GM13977 (cell line): Measurements from ENCODE around the gene MOB3B.

Experiments used
- DNase-seq: peaks from one replicate; pipeline ENCODE4 v3.0.0; 2012; ENCODE audit warnings: low spot score
- CTCF ChIP-seq: IDR thresholded peaks from 2 replicates; pipeline ENCODE4 v1.5.1; 2012; ENCODE audit warnings: mild to moderate bottlenecking, control low read depth; ENCODE audit not compliant: insufficient read depth; ENCODE audit errors: extremely low read depth, missing control alignments
- in situ Hi-C: fragments of 300-500 bp; cut with MboI; formaldehyde crosslinking; loops from one replicate; pipeline ENCODE4 v1.12.0; 2022; ENCODE audit warnings: low sequenced_read_pairs, low pct_unique_long_range_greater_than_20kb, mixed read lengths, inconsistent platforms; ENCODE audit not compliant: unreplicated experiment

The MOB3B gene

GRCh38 chr9:27310582-27310981, 219.0 kb downstream of the MOB3B start:
- in situ Hi-C loops: no loop called here
- no peak for DNase-seq
- no peak for TF ChIP-seq CTCF

GRCh38 chr9:27308691-27309390, 220.8 kb downstream of the MOB3B start:
- no peak for DNase-seq

GRCh38 chr9:27304521-27304920, 225.1 kb downstream of the MOB3B start:
- DNase-seq: no peak
- in situ Hi-C loops: no loop called here
- TF ChIP-seq CTCF: no peak

More at GRCh38 chr9:27308691-27309390, 220.8 kb downstream of the MOB3B start:
- no peak for TF ChIP-seq CTCF
- in situ Hi-C loops: no loop called here

GRCh38 chr9:27303219-27303618, 226.4 kb downstream of the MOB3B start:
- in situ Hi-C loops: no loop called here
- no peak for TF ChIP-seq CTCF
- DNase-seq: no peak

GRCh38 chr9:27297050-27297449, 232.6 kb downstream of the MOB3B start, which contains the start of gene EQTN:
Gene EQTN (minus strand): TSS chr9:27297150. CDS start chr9:27297055, 95 bp downstream.
- TF ChIP-seq CTCF: no peak
- in situ Hi-C loops: loop anchor here (25.0 kb wide), 1 partner anchor 260 kb away; no protein-coding TSS in a partner anchor
- DNase-seq: no peak

- TF ChIP-seq CTCF: no peak
- no peak for DNase-seq
- in situ Hi-C loops: loop anchor here (25.0 kb wide), 1 partner anchor 257 kb away; no protein-coding TSS in a partner anchor
These were observed 235.6 kb downstream of the MOB3B start for GRCh38 chr9:27293996-27294395.
